IPS-18c (cell line): ENCODE data around the gene ACVRL1.

Experiments
- H3K4me3 ChIP-seq: 2 replicates; pipeline ENCODE4 v1.7.0; 2013; ENCODE audit warnings: low read depth, mild to moderate bottlenecking, low read length, moderate library complexity; ENCODE audit not compliant: insufficient read depth
- H3K9me3 ChIP-seq: one replicate; pipeline ENCODE4 v1.6.1; 2013; ENCODE audit warnings: mild to moderate bottlenecking, low read length, moderate library complexity; ENCODE audit not compliant: control insufficient read depth, insufficient read depth

The ACVRL1 gene

DNA sequence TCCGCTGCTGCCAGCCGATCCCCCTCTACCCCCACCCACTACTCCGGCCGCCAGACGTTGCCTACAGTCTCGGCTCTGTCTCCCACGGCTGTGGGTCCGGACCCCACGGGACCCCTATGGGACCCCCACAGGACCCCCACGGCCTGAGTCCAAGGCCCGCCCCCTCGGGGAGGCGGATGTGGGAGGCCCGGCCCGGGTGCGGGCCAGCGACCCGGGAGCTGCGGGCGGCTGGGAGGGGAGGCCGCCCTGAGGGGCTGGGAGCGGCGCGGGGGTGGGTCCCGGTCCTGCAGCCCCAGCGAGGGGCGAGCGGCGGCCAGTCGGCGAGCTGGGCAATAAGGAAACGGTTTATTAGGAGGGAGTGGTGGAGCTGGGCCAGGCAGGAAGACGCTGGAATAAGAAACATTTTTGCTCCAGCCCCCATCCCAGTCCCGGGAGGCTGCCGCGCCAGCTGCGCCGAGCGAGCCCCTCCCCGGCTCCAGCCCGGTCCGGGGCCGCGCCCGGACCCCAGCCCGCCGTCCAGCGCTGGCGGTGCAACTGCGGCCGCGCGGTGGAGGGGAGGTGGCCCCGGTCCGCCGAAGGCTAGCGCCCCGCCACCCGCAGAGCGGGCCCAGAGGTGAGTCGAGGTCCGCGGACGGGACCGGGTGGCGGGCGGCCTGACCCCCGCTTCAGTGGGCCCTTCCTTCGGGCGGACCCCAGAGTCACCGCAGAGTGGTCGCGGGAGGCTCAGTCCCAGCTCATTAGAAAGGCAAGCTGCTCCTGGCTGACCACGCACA is at the start of gene ACVRL1:
Gene ACVRL1, plus strand, starts transcription at position 422 of the 773 bp plus-strand sequence. CDS start 4,971 bp downstream, outside the sequence.
- Histone ChIP-seq H3K9me3 (no peaks in the 10 kb centered on the region), H3K4me3 (peak within 1 kb of the TSS; percentile 46)

DNA sequence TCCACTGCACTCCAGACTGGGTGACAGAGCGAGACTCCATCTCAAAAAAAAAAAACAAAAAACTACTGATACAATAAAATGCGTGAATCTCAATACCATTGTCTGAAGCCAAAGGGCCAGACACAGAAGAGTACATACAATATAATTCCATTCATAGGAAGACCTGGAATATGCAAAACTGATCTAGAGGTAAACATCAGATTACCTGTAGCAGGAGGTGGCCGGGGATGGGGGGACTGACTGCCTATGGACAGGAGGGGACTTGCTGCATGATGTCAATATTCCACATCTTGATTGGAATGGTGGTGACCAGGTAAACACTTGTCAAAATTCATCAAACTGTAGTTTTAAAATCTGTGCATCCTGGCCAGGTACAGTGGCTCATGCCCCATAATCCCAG is 46.3 kb upstream of the ACVRL1 start:
- no peaks in the 10 kb centered on the region for H3K9me3 ChIP-seq
- H3K4me3 ChIP-seq: no peak overlapping the region

DNA sequence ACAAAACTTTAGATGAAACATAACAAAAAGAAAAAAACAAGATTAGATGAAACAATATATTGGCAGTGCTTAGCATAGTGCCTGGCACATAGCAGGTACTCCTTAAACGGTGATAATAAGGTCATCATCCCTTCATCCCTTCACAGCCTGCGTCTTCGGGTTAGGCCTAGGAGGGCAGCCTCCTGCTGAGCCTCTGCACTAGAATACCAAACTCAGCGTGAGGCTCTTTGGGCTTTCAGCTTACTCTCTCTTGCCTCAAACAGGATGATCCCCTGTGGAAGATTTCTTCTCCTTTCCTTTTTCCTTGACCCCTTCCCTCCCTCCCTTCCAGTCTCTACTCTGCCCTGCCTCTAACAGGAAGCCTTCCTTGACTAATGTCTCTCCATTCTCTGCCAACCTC is 44.4 kb upstream of the ACVRL1 start:
- Histone ChIP-seq H3K4me3 (peak overlapping the region; percentile 65), H3K9me3 (no peaks in the 10 kb centered on the region)

DNA sequence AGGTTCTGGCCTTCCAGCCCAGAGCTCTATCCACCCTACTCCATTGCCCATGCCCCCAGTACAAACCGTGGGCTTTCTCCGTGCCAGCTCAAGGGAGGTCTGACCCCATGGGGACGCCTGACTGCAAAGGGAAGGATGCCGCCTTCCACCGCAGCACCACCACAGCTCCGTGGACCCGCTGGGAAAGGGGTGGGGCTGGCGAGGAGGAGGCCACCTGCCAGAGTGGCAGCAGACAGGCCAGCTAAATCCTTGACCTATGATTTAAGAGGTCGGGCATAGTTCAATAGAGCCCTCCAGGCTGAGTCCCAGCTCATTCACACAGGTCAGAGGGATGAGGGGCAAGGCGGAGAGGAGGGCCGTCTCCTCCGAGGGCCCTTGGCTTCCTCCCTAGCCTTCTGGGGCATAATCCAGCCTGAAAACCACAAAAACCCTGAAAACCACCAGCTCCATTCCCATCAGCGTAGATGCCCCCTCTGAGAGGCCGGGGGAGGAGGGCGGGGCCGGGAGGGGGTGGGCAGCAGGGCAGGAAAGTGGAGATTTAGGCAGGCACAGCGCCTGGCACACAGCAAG is 43.9 kb upstream of the ACVRL1 start:
- no peaks in the 10 kb centered on the region for H3K9me3 ChIP-seq
- peak overlapping the region; percentile 65 for H3K4me3 ChIP-seq

DNA sequence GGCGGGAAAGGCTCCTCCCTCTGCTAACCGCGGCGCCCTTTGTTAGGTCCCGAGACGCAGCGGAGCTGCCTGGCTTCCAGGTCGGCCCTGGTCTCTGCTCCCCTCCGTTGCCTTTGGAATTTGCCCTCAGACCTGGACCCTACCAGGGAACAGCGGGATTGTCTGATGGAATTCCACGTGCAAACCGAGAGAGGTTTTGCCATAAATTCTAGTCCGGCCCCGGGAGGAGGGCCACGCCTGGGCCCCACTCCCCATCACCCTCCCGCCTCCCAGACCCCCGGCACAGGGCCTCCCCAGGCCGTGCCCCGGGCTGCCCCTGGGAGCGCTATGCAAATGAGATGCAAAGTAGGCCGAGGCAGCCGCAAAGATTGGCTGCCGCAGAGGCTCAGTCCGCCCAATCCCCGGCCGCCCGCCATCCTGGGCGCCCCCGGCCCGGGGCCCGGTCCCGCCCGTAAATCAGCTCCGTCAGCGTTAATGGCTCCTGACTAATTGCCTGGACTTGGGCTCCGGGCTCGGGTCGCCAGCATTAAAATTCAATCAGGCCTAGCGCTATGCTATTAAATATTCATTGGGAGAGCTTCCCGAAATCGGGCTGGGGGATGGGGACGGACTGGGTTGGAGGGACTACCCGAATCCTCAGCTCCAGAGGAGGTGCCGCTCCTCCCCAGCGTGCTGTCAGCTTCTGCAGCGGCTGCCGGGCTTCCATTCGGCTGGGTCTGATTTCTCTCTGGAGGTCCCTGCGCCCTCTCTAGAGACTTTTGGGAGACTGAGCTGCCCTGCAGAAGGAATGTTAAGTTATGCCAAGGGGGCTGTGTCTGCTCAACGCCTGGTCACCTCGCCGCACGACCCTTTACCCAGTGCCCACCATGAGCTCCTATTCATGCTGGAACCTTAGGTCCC is 43.1 kb upstream of the ACVRL1 start:
- Histone ChIP-seq H3K4me3 (peak overlapping the region; percentile 65), H3K9me3 (no peaks in the 10 kb centered on the region)

DNA sequence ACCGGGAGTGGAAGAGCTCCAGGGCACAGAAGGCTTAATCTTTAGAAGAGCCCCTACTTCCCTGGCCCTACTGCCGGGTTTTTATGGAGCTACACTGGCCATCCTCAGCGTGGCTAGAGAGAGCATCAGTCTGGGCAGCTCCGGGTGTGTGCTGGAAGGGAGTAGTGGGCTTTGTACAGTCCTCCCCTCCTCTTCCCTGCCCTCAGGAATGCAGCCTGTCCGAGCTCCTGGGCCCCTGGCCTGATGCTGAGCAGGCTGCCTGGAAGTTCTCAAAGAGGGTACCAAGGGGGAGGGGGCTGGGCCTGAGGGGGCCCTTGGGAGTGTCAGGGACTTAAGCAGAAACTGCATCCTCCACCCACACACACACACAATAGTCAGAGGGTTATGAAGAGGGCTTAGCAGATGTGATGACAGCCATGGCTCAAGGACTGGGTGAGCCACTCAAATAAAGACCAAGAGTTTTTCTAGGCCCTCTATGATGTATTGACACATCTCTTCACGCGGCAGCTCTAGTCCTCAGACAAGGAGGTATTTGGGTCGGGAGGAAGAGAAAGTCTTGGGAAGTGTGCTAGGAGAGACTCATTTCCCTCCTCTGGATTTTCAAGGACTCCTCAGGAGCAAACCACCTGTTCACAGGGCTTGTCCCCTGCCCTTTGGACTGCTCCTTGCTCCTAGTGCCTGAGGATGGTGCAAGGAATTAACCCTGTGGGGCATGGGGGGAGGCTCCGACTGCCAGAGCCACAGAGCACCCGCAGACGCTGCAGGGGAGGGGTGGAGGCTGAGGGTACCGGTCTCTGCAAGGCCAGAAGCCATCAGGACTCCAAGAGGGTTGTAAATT is 42.3 kb upstream of the ACVRL1 start:
- Histone ChIP-seq H3K4me3 (peak overlapping the region; percentile 65), H3K9me3 (no peaks in the 10 kb centered on the region)

DNA sequence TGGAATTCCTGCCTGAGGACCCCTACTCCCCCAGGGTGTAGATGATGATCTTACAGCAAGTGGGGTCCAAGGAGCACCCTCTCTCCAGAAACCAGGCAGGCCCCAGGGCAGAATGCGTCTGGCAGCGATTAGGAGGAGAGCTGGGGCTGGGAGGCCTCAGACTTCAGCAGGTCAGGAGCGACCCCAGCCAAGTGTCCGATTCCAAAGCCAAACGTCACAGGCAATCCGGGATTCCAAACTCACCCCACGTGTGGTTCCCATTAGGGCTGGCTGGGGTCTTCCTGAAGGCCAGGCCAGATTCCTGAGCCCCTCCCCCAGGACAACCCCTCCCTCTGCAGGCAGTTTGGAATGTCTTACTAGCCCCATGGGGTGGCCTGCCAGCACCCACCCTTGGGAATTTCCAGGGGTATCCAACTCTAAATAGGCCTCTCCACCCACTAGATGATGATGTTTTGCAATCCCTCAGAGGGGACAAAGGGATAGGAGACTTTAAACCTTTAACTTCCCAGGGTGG is 41.5 kb upstream of the ACVRL1 start:
- H3K4me3 ChIP-seq: peak overlapping the region; percentile 29; the same call in 1 of the 2 replicates

DNA sequence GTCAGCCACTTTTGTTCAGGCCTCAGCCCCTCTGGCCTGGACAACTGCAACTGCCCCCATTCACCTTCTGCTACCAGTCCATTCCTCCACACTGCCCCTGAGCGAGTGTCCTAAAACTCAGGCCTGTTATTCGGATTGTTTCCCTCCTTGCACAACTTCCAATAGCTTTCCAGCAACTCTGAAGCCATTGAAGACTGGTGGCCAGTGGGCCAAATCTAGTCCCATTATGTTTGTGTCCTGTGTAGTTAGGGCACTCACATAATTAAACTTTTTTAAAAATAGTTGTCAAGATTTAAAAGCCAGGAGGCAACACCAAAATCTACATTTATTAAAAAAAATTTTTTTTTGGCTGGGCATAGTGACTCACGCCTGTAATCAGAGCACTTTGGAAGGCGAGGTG is 41.0 kb upstream of the ACVRL1 start:
- no peak overlapping the region for H3K4me3 ChIP-seq
- H3K9me3 ChIP-seq: no peaks in the 10 kb centered on the region

More for the DNA sequence above, 41.5 kb upstream of the ACVRL1 start:
- no peaks in the 10 kb centered on the region for H3K9me3 ChIP-seq

DNA sequence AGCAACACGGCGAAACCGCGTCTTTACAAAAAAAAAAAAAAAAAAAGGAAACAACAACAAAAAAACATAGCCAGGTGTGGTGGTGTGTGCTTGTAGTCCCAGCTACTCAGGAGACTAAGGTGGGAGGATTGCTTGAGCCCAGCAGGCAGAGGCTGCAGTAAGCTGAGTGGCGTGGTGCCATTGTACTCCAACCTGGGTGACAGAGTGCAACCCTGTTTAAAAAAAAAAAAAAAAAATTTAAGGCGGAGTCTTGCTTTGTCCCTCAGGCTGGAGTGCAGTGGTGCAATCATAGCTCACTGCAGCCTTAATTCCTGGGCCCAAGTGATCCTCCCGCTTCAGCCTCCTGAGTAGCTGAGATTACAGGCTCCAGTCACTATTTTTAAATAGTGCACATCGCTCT is 40.5 kb upstream of the ACVRL1 start:
- H3K4me3 ChIP-seq: no peak overlapping the region

DNA sequence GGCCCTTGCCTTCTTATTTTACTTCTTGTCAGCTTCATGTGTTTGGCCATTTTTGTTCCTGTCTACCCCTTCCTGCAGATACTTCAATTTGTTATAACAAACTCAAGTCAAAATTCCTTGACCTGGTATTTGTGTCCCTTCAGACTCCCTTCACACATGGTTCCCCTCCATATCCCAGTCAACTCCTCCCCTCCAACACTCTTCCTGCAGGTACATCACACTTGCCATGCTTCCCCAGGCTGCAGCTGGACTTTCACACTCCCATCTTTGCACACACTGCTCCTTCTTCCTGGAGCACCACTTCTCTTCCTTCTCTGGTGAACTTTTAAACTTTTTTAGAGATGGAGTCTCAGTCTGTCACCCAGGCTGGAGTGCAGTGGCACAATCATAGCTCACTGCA is 39.9 kb upstream of the ACVRL1 start:
- Histone ChIP-seq H3K4me3 (no peak overlapping the region), H3K9me3 (no peaks in the 10 kb centered on the region)

More for the DNA sequence above, 40.5 kb upstream of the ACVRL1 start:
- H3K9me3 ChIP-seq: no peaks in the 10 kb centered on the region

DNA sequence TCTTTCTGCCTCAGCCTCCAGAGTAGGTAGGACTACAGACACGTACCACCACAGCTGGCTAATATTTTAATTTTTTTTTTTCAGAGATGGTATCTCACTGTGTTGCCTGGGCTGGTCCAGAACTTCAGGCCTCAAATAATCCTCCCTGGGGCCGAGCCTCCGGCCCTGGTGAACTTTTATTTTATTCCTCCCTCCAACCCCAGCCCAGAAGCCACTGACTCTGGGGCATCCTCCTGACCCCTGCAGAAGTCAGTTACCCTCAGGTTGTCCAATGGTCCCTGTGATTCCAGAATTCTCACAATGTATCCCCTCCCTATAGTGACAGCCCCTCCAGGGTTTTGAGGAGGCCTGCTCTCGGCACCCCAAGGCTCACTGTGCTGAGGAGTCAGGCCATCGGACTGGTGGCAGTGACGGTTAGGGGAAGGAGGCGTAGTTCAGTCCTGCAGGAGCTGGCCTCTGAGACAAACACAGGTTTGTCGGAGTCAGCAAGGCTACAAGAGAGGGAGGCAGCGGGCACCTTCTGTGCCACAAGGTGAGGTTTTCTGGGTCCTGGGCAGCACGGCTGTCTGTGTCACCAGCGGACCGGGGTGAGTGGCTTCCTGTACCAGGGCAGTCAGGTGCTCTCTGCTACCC is 39.4 kb upstream of the ACVRL1 start:
- Histone ChIP-seq H3K4me3 (no peak overlapping the region), H3K9me3 (no peaks in the 10 kb centered on the region)

DNA sequence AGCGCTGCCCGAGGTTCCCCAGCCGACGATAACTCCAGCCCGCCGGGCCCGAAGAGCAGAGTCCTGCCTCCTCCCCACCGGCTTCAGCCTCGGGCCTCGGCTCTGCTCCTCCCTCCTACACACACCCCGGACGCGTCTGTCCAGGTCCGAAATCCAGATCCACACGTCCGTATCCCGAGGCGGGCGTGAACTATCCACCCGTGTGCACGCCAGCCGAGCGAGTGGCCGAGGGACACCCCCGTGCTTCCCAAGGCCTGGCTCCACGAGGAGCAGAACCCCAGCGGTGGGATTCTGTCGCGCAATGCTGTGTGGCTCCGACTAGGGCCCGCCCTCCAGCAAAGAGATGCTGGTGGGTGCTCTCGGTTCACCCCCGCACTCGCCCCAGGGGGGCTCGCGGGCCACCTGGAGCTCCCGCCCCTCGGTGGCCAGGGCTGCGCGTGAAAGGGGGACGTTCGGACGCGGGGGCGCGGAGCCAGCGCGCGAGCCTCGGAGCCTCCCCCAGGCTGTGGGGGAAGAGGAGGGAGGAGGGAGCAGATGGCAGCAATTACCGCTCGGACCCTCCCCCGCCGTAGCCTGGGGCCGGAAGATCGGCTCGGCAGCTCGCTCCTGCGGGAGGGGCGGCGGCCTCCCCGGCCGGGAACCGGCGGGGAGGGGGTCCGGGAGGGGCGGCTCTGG is 38.3 kb upstream of the ACVRL1 start:
- peak overlapping the region; percentile 65 for H3K4me3 ChIP-seq
- no peaks in the 10 kb centered on the region for H3K9me3 ChIP-seq

DNA sequence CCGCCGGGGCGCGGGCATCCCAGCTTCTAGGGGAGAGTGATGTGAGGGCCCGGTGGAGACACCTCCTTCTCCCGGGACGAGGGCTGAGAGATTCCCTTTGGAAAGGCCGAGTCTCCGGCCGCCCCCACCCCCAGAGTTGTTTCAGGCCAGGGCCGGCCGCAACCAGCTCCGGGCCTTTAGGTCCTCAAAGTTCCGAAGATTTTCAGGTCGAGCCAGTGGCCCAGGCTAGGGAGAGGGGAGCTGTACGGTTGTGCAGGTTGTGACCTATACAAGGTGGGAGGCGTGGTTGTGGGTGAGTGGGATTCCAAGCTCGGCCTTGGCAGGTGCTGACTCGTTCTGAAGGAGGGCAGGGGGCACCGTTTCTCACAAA is 37.8 kb upstream of the ACVRL1 start:
- H3K4me3 ChIP-seq: peak overlapping the region; percentile 65
- no peaks in the 10 kb centered on the region for H3K9me3 ChIP-seq

DNA sequence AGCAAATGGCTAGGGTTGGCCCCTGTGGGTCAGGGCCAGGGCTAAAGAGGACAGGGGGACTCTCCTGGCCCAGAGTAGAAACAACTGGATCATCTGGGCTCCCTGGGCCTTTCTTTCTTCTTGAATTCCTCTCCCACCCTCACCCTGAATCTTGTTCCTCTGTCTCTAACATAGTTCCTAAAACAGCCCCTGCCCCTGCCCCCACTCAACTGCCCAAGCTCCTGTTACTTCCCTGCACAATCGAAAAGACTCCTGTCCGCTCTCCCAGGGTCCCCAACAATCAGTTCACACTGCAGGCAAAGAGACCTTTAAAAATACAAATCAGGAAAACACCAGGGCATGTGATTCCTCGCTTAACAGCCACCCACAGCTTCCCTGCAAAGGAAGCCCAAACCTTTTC is 37.4 kb upstream of the ACVRL1 start:
- Histone ChIP-seq H3K4me3 (peak overlapping the region; percentile 65), H3K9me3 (no peaks in the 10 kb centered on the region)

DNA sequence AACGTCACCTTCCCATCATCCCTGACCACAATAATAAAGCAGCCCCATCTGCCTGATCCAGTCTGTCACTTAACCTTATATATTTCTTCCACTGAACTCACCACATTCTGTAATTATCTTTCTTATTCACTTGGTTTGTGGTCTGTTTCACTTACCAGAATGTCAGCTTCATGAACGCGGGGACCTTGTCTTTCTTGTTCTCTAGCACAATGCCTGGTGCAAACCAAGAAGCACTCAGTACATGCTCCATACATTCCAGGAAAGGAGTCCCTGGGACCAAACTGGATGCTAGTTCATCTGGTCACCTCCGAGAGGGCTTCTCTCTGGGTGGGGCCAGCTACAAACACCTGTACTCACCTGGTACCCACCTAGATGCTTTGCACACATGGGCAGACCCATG is 36.8 kb upstream of the ACVRL1 start:
- H3K4me3 ChIP-seq: no peak overlapping the region
- H3K9me3 ChIP-seq: no peaks in the 10 kb centered on the region

DNA sequence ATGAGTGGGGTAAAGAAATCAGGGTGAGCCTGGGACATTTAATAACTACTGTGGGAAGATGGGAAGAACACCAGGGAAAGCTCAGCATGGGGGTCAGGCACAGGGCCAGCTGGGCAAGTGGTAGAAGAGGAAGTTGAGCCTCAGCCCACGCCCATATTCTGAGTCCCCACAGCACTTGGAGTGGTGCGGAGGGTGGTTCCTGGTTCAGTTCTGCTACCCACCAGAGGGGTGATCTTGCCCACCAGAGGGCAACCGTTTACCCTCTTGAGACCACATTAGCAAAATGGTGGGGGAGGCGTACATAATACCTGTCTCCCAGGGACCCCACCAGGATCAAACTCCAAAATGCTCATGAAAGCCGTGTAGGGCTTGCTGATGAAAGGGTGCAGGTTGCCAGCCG is 36.2 kb upstream of the ACVRL1 start:
- no peaks in the 10 kb centered on the region for H3K9me3 ChIP-seq
- H3K4me3 ChIP-seq: no peak overlapping the region
